ENCODE results near the gene WASF1.
A peak's percentile ranks its signal among the peaks of the same experiment; 100 is the strongest.

Gene WASF1

DNA sequence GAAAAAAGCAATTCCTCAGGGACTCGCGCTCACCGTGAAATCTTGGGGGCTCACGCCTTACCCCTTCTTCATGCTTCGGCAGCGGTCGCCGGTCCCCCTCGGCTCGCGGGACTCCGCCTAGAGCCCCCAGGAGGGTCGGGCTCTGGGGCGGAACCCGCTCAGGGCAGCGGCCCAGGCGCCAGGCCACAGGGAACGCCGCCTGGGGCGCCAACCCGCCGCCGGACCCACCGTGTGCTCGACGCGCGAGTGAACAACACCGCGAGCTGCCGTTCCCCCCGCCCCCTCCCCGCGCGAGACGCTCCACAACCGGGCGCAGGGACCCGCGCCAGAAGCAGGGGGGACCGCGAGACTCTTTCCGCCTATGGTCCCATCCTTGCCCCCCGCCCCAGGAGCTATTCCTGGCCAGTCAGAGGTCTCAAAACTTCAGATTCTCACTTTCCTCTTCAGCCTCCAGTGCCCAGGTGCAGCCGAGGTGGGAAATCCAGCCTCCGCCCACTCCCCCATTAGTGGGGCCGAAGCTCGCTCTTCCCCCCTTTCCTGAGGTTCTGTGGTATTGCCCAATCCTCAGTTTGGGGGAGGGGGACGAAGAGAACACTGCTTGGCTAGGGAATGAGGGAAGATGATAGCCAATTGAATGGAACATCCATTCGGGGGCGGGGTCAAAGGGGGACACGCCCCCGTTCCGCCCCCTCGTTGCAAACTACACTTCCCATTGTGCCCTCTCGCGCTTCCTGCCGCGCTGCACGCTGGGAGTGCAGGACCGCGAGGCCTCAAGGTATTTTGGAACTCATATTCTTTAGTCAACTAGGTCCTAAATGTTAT, at the start of gene WASF1:
WASF1 (minus strand) TSS at position 265 of the 822 bp plus-strand sequence. CDS start 52,069 bp downstream, outside the sequence.
- intact Hi-C loops (cut with DNase I), result loop anchor here (10.0 kb wide), 1 partner anchor 215 kb away; no protein-coding TSS in a partner anchor
- DNase-seq, result peak; percentile 92 to 98 (median 96)

- DNase-seq, result no peak
- intact Hi-C loops (cut with DNase I), result no loop called here
Measured at GRCh38 chr6:110226261-110226660, 46.8 kb upstream of the WASF1 start.

GRCh38 chr6:110221738-110222137, 42.3 kb upstream of the WASF1 start:
- intact Hi-C loops (cut with DNase I), result no loop called here
- no peak for DNase-seq

- intact Hi-C loops (cut with DNase I), result no loop called here
- peak in 29 of 42 donors; percentile 10 to 80 (median 43) for DNase-seq
Measured at GRCh38 chr6:110217266-110217665, 37.8 kb upstream of the WASF1 start.

DNA sequence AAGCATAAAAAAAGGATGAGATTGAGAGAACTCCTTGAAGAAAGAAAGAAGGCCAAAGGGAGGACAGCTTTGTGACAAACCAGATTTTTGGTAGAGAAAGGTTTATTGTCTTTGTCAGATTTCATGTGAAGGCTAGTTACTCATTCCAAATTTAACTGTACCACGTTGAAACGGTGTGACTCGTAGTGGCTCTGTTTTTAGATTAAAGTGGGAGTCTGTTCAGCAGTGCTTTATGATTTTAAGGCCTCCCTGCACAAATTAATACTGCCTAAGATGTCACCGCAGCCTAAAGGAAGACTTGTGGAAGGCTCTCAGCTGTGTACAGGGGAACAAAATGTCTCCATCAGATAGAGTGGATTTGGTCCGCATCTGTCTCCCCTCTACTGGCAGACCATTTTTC, 36.7 kb upstream of the WASF1 start:
- intact Hi-C loops (cut with DNase I), result no loop called here
- DNase-seq, result peak in 18 of 42 donors; percentile 7 to 71 (median 36)

DNA sequence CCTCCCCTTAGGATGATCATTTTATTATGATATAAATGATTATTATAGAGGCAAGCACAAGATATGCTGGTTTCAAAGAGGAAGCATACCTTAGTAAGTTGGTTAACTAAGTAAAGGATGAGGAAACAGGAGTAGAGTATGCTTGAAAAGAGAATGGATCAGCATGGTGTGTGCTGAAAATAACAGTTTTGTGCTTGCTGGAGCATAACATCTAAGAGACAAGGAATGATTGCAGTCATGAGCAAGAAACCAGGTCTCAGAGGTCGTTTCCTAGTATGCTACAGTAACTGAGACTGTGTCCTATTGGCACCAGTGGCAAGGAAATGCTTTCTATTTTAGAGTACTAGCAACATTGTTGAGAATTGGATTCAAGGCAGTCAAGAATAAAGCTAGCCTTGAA, 34.9 kb upstream of the WASF1 start:
- no peak for DNase-seq
- intact Hi-C loops (cut with DNase I), result no loop called here

GRCh38 chr6:110211753-110212152, 32.3 kb upstream of the WASF1 start:
- intact Hi-C loops (cut with DNase I), result no loop called here
- no peak for DNase-seq

- DNase-seq, result no peak
- intact Hi-C loops (cut with DNase I), result no loop called here
Measured at GRCh38 chr6:110207652-110208051, 28.2 kb upstream of the WASF1 start.

- intact Hi-C loops (cut with DNase I), result no loop called here
- no peak for DNase-seq
Measured at GRCh38 chr6:110201151-110201884, 21.8 kb upstream of the WASF1 start.

DNA sequence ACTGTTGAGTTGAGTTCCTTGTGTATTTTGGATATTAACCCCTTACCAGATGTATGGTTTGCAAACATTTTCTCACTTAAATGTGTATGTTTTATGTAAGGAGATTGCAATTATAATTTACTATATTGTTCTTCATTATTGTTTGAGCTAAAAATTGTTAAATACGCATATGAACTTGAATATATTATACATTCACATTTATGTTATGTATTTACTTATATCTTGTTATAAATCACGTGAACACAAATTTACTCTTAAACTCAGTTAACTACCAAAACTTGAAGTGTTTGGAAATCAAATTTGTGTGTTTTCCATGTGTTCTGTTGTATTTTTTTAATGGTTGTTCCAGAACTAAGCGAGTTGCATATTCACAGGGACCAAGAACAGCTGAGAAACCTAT, 19.1 kb upstream of the WASF1 start:
- DNase-seq, result no peak
- intact Hi-C loops (cut with DNase I), result no loop called here

DNA sequence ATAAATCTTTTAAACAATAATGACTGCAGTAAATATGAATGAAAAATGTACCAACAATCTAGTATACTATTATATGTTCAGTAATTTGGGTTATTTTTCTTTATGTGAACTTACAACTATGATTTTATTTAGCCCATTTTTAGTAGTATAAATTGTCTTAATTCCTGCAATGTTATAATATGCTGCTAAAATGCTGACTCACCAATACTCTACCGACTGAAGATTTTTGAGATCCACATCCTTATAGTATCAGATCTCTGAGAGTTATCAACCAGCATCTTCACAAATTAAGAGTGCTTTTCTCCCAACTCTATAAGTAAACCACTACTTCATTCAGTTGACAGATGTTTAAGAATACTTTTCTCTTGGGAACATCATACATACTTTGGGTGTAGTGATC, 17.4 kb upstream of the WASF1 start:
- DNase-seq, result no peak
- intact Hi-C loops (cut with DNase I), result no loop called here

- no peak for DNase-seq
- intact Hi-C loops (cut with DNase I), result no loop called here
Measured at GRCh38 chr6:110195639-110196038, 16.2 kb upstream of the WASF1 start.

GRCh38 chr6:110191477-110191876, 12.0 kb upstream of the WASF1 start:
- no peak for DNase-seq
- intact Hi-C loops (cut with DNase I), result no loop called here

- intact Hi-C loops (cut with DNase I), result no loop called here
- no peak for DNase-seq
Measured at GRCh38 chr6:110190726-110191125, 11.3 kb upstream of the WASF1 start.

GRCh38 chr6:110188791-110189190, 9.3 kb upstream of the WASF1 start:
- DNase-seq, result no peak
- intact Hi-C loops (cut with DNase I), result loop anchor here (10.0 kb wide), 1 partner anchor 206 kb away; no protein-coding TSS in a partner anchor

GRCh38 chr6:110185879-110186278, 6.4 kb upstream of the WASF1 start:
- DNase-seq, result no peak
- intact Hi-C loops (cut with DNase I), result loop anchor here (10.0 kb wide), 1 partner anchor 209 kb away; no protein-coding TSS in a partner anchor

GRCh38 chr6:110183292-110183885, 3.9 kb upstream of the WASF1 start:
- DNase-seq, result peak in 1 of 42 donors; percentile 12
- intact Hi-C loops (cut with DNase I), result loop anchor here (10.0 kb wide), 1 partner anchor 211 kb away; no protein-coding TSS in a partner anchor

- peak in 3 of 42 donors; percentile 4 to 26 (median 13) for DNase-seq
- intact Hi-C loops (cut with DNase I), result loop anchor here (10.0 kb wide), 1 partner anchor 213 kb away; no protein-coding TSS in a partner anchor
Measured at GRCh38 chr6:110181131-110182030, 1.9 kb upstream of the WASF1 start.

Data from head of caudate nucleus (tissue), 42 donors.